HepG2 (cell line): ENCODE results near the gene POU6F2. TPM values are rescaled to one million over a fixed set of nuclear protein-coding genes. Genes with fewer than 3 reads are reported as not detected.

Experiments used
- ATAC-seq: fragments of 200-7000 bp; cut with Tn5 transposase; 3 replicates; pipeline ENCODE4 v1.9.1; 2020; ENCODE audit warnings: mild to moderate bottlenecking, moderate library complexity
- BruUV-seq: library from RNA; stranded (reverse); fragments of 400-500 nt; replicated peaks from 2 replicates; lab custom pipeline; 2021; lab: Mats Ljungman, UMichigan
- CTCF ChIA-PET: fragments of 300-600 bp; formaldehyde crosslinking; extraction: SDS; loops from one replicate; lab custom pipeline; 2021; ENCODE audit warnings: low total read pairs, inconsistent platforms, low intra/inter-chr PET ratio; lab: Yijun Ruan, JAX
- POLR2A ChIA-PET: fragments of 350-600 bp; sonication (Branson Sonifier 250); formaldehyde crosslinking; loops from one replicate; lab custom pipeline; 2020; ENCODE audit warnings: antibody characterized with exemption, inconsistent platforms; lab: Yijun Ruan, JAX
- DNase-seq: peaks from one replicate; pipeline ENCODE4 v3.0.0-alpha.2; 2015; ENCODE audit warnings: low spot score
- FAIRE-seq: peaks from 3 replicates; lab custom pipeline; 2011; peaks lifted over from hg19 to GRCh38; lab: Jason Lieb, UNC
- H2AFZ ChIP-seq: one replicate; pipeline ENCODE4 v1.6.1; 2011; ENCODE audit warnings: low read length, inconsistent platforms
- H3K27ac ChIP-seq: fragments of 300-600 bp; 3 replicates; pipeline ENCODE4 v1.8.0; 2011; ENCODE audit warnings: mixed run types, mild to moderate bottlenecking, mixed read lengths, low read length, inconsistent platforms; ENCODE audit not compliant: insufficient read depth; ENCODE audit errors: extremely low read length
- H3K27me3 ChIP-seq, 2 experiments: fragments of 200-600 bp in 1 of 2; 2 replicates in 1 of 2; 3 replicates in 1 of 2; pipeline versions ENCODE4 v1.6.0 to v1.8.0; 2011; ENCODE audit warnings: low read length in 2 of 2, mild to moderate bottlenecking in 2 of 2, moderate library complexity in 2 of 2, inconsistent platforms in 1 of 2; ENCODE audit not compliant: insufficient read depth in 2 of 2, control insufficient read depth in 1 of 2
- H3K36me3 ChIP-seq, 2 experiments: fragments of 200-600 bp in 1 of 2; replicated peaks in 1 of 2; 2 replicates in 1 of 2; 3 replicates in 1 of 2; pipeline versions ENCODE4 v1.5.1 to v1.8.0; 2011; ENCODE audit warnings: low read length in 2 of 2, inconsistent platforms in 1 of 2; ENCODE audit not compliant: insufficient read depth in 2 of 2, control insufficient read depth in 1 of 2
- H3K4me1 ChIP-seq: 2 replicates; pipeline ENCODE4 v1.5.1; 2012; ENCODE audit warnings: low read length, inconsistent platforms; ENCODE audit not compliant: insufficient read depth
- H3K4me2 ChIP-seq: 2 replicates; pipeline ENCODE4 v1.6.0; 2011; ENCODE audit warnings: low read depth, low read length, inconsistent platforms
- H3K4me3 ChIP-seq, 3 experiments: fragments of 200-600 bp in 1 of 3; sonication (generic), shearing (Covaris generic) in 1 of 3; replicated peaks in 1 of 3; 2 replicates each; pipeline ENCODE4 v1.5.1; 2011 to 2016; ENCODE audit warnings: low read length in 3 of 3, inconsistent platforms in 2 of 3, low read depth in 2 of 3, mild to moderate bottlenecking in 2 of 3, control low read depth in 1 of 3, mixed read lengths in 1 of 3; ENCODE audit not compliant: insufficient read depth in 1 of 3
- H3K79me2 ChIP-seq: one replicate; pipeline ENCODE4 v1.6.1; 2011; ENCODE audit warnings: low read length, inconsistent platforms; ENCODE audit not compliant: insufficient read depth
- H3K9ac ChIP-seq: 2 replicates; pipeline ENCODE4 v1.6.0; 2011; ENCODE audit warnings: mild to moderate bottlenecking, low read depth, low read length, inconsistent platforms; ENCODE audit not compliant: insufficient read depth
- H3K9me3 ChIP-seq: 2 replicates; pipeline ENCODE4 v1.5.1; 2012; ENCODE audit warnings: mild to moderate bottlenecking, low read length
- H4K20me1 ChIP-seq: 2 replicates; pipeline ENCODE4 v1.6.0; 2011; ENCODE audit warnings: inconsistent platforms, mild to moderate bottlenecking, low read length, moderate library complexity; ENCODE audit not compliant: insufficient read depth
- KLF13 ChIP-seq: sonication (generic); formaldehyde crosslinking; IDR thresholded peaks from 2 replicates; pipeline ENCODE4 v1.4.0; 2020; ENCODE audit warnings: mild to moderate bottlenecking, missing genetic modification reagents
- MAF1 ChIP-seq: sonication (generic); formaldehyde crosslinking; IDR thresholded peaks from 2 replicates; pipeline ENCODE4 v1.5.0; 2020; ENCODE audit warnings: missing genetic modification reagents, borderline replicate concordance
- SMAD3 ChIP-seq: sonication (generic); formaldehyde crosslinking; IDR thresholded peaks from 2 replicates; pipeline ENCODE4 v1.4.0; 2020; ENCODE audit warnings: missing genetic modification reagents
- ZFP37 ChIP-seq: sonication (generic); formaldehyde crosslinking; IDR thresholded peaks from 2 replicates; pipeline ENCODE4 v1.4.0; 2020; ENCODE audit warnings: missing genetic modification reagents, borderline replicate concordance
- ZNF260 ChIP-seq: sonication (generic); formaldehyde crosslinking; IDR thresholded peaks from 2 replicates; pipeline ENCODE4 v1.4.0; 2020; ENCODE audit warnings: missing genetic modification reagents, low read depth, mild to moderate bottlenecking, borderline replicate concordance
- WGBS: methylation state at CpG from one replicate; pipeline ENCODE4 v1.1.6; 2017; ENCODE audit warnings: low lambda C conversion rate; 5-methylcytosine and 5-hydroxymethylcytosine counted together
- in situ Hi-C: cut with HindIII; loops from 2 replicates; pipeline ENCODE4 v1.10.0; 2017; ENCODE audit warnings: low pct_unique_long_range_greater_than_20kb; ENCODE audit not compliant: extremely low pct_ligation_motif_present
- intact Hi-C: fragments of 100-400 bp; cut with micrococcal nuclease; formaldehyde crosslinking; loops from one replicate; pipeline ENCODE4 v1.10.0; 2022; ENCODE audit not compliant: unreplicated experiment
- polyA plus RNA-seq, 8 experiments: library from polyadenylated mRNA; depleted of rRNA in 3 of 8; stranded (reverse) in 7 of 8; unstranded in 1 of 8; fragments of >200 nt; fragmentation: Illumina TruSeq in 4 of 8; extraction: Trizol in 4 of 8; gene quantifications; 2 replicates each; pipeline versions ENCODE4 v1.2.1 to v1.2.3, GENCODE V29; 2011 to 2016; ENCODE audit warnings: low read depth in 4 of 8, missing spikeins in 1 of 8, mixed read lengths in 1 of 8; ENCODE audit not compliant: insufficient read depth in 1 of 8
- total RNA-seq, 5 experiments: library from RNA; depleted of rRNA; stranded (reverse); fragments of >200 nt; fragmentation: Illumina TruSeq; extraction: Trizol; gene quantifications; 2 replicates each; pipeline ENCODE4 v1.2.3, GENCODE V29; 2016; ENCODE audit warnings: low read depth in 1 of 5
- TF ChIP-seq, protein P1 (sequence below): sonication (generic); formaldehyde crosslinking; IDR thresholded peaks from 2 replicates; pipeline ENCODE4 v1.4.0; 2020; ENCODE audit warnings: mild to moderate bottlenecking, missing genetic modification reagents
- TF ChIP-seq, protein P2 (sequence below): IDR thresholded peaks from 2 replicates; pipeline ENCODE4 v1.6.1; 2016
- TF ChIP-seq, protein P3 (sequence below): sonication (generic); formaldehyde crosslinking; IDR thresholded peaks from 2 replicates; pipeline ENCODE4 v1.4.0; 2020; ENCODE audit warnings: mild to moderate bottlenecking, missing genetic modification reagents
- TF ChIP-seq, protein P4 (sequence below): sonication (generic); formaldehyde crosslinking; IDR thresholded peaks from 2 replicates; pipeline ENCODE4 v1.4.0; 2020; ENCODE audit warnings: missing genetic modification reagents
- TF ChIP-seq, protein P5 (sequence below): sonication (generic); formaldehyde crosslinking; IDR thresholded peaks from 2 replicates; pipeline ENCODE4 v1.8.1; 2023; ENCODE audit warnings: mild to moderate bottlenecking, missing genetic modification reagents, borderline replicate concordance

The POU6F2 gene
- total and polyA plus RNA-seq, 2 of the 13 experiments (the other 11 are each of a cell fraction or from before 2014, with no cell fraction given) = not detected

DNA sequence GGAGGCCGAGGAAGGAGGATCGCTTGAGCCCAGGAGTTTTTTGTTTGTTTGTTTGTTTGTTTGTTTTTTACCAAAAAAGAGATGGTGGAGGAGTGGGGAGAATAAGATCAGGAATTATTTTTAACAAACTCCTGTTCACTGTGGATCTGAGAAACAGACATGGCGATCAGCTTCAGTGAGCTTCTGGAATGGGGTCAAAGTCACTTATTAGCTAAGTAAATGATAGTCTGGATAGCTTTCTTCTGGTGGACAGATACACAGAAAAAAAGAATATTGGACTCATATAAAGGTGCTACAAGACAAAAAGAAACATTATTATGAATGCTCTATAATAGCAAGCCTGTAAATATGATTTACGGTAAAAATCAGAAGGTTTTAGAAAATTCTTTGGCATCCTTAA is 85.1 kb downstream of the POU6F2 start:
- ATAC-seq (no peak), FAIRE-seq (no peak), DNase-seq (no peak)
- intact Hi-C loops (no loop called here), in situ Hi-C loops (no loop called here)
- Histone ChIP-seq H3K36me3 (no peaks in the 10 kb centered on the region), H4K20me1 (no peaks in the 10 kb centered on the region), H3K27me3 (no peaks in the 10 kb centered on the region), H2AFZ (no peak overlapping the region), H3K4me2 (no peak overlapping the region), H3K9me3 (no peaks in the 10 kb centered on the region), H3K27ac (no peak overlapping the region), H3K4me1 (no peaks in the 10 kb centered on the region), H3K79me2 (no peaks in the 10 kb centered on the region), H3K4me3 (no peak overlapping the region), H3K9ac (no peak overlapping the region)
- CTCF ChIA-PET = no interaction called here
- TF ChIP-seq, protein P1, sequence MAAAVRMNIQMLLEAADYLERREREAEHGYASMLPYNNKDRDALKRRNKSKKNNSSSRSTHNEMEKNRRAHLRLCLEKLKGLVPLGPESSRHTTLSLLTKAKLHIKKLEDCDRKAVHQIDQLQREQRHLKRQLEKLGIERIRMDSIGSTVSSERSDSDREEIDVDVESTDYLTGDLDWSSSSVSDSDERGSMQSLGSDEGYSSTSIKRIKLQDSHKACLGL = no peak
- TF ChIP-seq ZFP37 (CRISPR knock-in tag) = no peak
- TF ChIP-seq, protein P2, sequence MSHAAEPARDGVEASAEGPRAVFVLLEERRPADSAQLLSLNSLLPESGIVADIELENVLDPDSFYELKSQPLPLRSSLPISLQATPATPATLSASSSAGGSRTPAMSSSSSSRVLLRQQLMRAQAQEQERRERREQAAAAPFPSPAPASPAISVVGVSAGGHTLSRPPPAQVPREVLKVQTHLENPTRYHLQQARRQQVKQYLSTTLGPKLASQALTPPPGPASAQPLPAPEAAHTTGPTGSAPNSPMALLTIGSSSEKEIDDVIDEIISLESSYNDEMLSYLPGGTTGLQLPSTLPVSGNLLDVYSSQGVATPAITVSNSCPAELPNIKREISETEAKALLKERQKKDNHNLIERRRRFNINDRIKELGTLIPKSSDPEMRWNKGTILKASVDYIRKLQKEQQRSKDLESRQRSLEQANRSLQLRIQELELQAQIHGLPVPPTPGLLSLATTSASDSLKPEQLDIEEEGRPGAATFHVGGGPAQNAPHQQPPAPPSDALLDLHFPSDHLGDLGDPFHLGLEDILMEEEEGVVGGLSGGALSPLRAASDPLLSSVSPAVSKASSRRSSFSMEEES (CRISPR knock-in tag) = no peak
- TF ChIP-seq SMAD3 = no peak
- BruUV-seq = no TSS peak
- POLR2A ChIA-PET = no interaction called here
- WGBS = 15% methylated on average over 4 of the region's 4 CpGs

DNA sequence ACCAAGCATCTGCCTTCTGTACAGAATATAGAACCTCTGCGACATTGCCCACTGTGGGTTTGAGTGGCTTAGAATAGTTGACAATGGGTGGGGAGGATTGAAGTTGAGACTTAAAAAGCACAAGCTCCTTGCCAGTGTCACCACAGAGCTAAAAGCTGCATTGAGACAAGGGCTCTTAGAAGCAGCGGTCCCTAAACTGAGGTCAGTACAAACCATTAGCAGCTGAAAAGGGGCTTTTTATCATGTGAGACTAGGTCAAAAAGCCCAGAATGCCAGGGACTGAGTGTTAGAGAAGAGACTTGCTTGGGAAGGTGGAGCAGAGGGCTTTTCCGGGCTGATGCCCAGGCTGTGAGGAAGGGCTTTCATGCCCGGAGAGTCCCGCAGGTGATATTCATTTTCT is 91.3 kb downstream of the POU6F2 start:
- Histone ChIP-seq H3K79me2 (no peaks in the 10 kb centered on the region), H3K9ac (no peak overlapping the region), H3K4me1 (no peaks in the 10 kb centered on the region), H3K27ac (no peak overlapping the region), H3K27me3 (0 out of 5 replicates have a peak, but pooled peaks cover 0 to 2% of the 10 kb centered on the region in 2 experiments), H3K36me3 (no peaks in the 10 kb centered on the region), H3K4me3 (no peak overlapping the region), H3K9me3 (no peaks in the 10 kb centered on the region), H3K4me2 (no peak overlapping the region), H2AFZ (no peak overlapping the region), H4K20me1 (no peaks in the 10 kb centered on the region)
- ChIA-PET CTCF (no interaction called here), POLR2A (no interaction called here)
- 4% methylated on average over 5 of the region's 5 CpGs for WGBS
- ATAC-seq (no peak), DNase-seq (no peak), FAIRE-seq (no peak)
- no TSS peak for BruUV-seq
- intact Hi-C loops (no loop called here), in situ Hi-C loops (no loop called here)
- TF ChIP-seq, protein P3, sequence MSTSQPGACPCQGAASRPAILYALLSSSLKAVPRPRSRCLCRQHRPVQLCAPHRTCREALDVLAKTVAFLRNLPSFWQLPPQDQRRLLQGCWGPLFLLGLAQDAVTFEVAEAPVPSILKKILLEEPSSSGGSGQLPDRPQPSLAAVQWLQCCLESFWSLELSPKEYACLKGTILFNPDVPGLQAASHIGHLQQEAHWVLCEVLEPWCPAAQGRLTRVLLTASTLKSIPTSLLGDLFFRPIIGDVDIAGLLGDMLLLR (CRISPR knock-in tag) = no peak
- TF ChIP-seq ZNF260 (CRISPR knock-in tag) (no peak), MAF1 (CRISPR knock-in tag) (no peak), KLF13 (CRISPR knock-in tag) (no peak)
- TF ChIP-seq, protein P4, sequence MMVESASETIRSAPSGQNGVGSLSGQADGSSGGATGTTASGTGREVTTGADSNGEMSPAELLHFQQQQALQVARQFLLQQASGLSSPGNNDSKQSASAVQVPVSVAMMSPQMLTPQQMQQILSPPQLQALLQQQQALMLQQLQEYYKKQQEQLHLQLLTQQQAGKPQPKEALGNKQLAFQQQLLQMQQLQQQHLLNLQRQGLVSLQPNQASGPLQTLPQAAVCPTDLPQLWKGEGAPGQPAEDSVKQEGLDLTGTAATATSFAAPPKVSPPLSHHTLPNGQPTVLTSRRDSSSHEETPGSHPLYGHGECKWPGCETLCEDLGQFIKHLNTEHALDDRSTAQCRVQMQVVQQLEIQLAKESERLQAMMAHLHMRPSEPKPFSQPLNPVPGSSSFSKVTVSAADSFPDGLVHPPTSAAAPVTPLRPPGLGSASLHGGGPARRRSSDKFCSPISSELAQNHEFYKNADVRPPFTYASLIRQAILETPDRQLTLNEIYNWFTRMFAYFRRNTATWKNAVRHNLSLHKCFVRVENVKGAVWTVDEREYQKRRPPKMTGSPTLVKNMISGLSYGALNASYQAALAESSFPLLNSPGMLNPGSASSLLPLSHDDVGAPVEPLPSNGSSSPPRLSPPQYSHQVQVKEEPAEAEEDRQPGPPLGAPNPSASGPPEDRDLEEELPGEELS (CRISPR knock-in tag) = no peak
- TF ChIP-seq, protein P5, sequence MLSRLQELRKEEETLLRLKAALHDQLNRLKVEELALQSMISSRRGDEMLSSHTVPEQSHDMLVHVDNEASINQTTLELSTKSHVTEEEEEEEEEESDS (CRISPR knock-in tag) = no peak
